HL-60 (cell line): ENCODE data around the gene WDR5B.

Experiments
- DNase-seq, 2 experiments: peaks; one replicate each; pipeline ENCODE4 v3.0.0-alpha.2; 2010 to 2020; ENCODE audit warnings: low read depth in 1 of 2, low spot score in 1 of 2
- H3K27ac ChIP-seq: fragments of 250-450 bp; sonication (Bioruptor Pico); replicated peaks from 2 replicates; pipeline ENCODE4 v1.5.1; 2020; ENCODE audit warnings: mild to moderate bottlenecking, moderate library complexity
- H3K27me3 ChIP-seq: fragments of 250-450 bp; sonication (Bioruptor Pico); 2 replicates; pipeline ENCODE4 v1.5.1; 2021; ENCODE audit warnings: mild to moderate bottlenecking, moderate library complexity; ENCODE audit not compliant: insufficient read depth, poor library complexity, severe bottlenecking
- H3K4me3 ChIP-seq: replicated peaks from 2 replicates; pipeline ENCODE4 v1.5.1; 2011; ENCODE audit warnings: mild to moderate bottlenecking, control low read depth, low read length; ENCODE audit not compliant: insufficient read depth
- CTCF ChIP-seq: IDR thresholded peaks from one replicate; pipeline ENCODE4 v1.5.1; 2011; ENCODE audit warnings: low read length, control low read depth, inconsistent platforms; ENCODE audit not compliant: insufficient read depth
- GABPA ChIP-seq: IDR thresholded peaks from 2 replicates; pipeline ENCODE4 v1.6.1; 2012; ENCODE audit warnings: low read depth
- POLR2AphosphoS5 ChIP-seq: IDR thresholded peaks from 2 replicates; pipeline ENCODE4 v1.6.1; 2012; ENCODE audit warnings: low read depth
- REST ChIP-seq: IDR thresholded peaks from 2 replicates; pipeline ENCODE4 v1.6.1; 2012; ENCODE audit warnings: low read depth; ENCODE audit not compliant: insufficient replicate concordance
- SPI1 ChIP-seq: IDR thresholded peaks from 2 replicates; pipeline ENCODE4 v1.6.1; 2012; ENCODE audit warnings: low read depth, mild to moderate bottlenecking, borderline replicate concordance

Gene WDR5B

DNA sequence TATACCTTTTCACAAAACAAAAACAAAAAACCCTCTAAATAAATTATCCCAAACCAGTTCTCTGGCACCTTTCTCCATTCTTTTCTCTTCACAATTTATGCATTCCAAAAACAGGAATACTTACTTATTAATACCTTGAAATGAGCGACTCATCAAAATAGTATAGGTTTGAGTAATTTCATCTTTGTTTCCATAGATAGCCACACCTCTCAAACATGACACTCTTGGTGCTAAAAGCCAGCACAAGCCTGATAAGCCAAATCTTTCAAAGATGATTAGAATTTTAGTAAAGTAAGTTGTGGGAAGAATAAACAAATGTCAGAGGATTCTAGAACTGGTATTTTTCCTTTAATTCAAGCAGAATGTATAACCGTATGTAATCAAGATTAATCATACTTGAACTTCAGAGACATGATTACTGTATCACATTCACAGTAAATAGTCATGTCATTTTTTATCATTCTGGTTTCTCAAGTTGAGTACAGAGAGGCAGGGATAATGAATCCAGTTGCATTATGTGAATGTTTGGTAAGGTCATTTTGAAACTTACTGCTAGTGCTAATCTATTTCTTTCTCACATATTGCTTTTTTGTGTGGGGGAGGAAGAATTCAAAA, 12.1 kb upstream of the WDR5B start:
- no peak for DNase-seq
- no peak overlapping the region for H3K4me3 ChIP-seq
- H3K27me3 ChIP-seq, result no peaks in the 10 kb centered on the region
- no peak overlapping the region for H3K27ac ChIP-seq
- TF ChIP-seq GABPA (no peak), SPI1 (no peak), POLR2AphosphoS5 (no peak), CTCF (no peak), REST (no peak)

- DNase-seq, result no peak
- no peak overlapping the region for H3K4me3 ChIP-seq
- no peak overlapping the region for H3K27ac ChIP-seq
- TF ChIP-seq POLR2AphosphoS5, result no peak
- TF ChIP-seq GABPA, result no peak
- TF ChIP-seq SPI1, result no peak
- no peak for TF ChIP-seq REST
- no peak for TF ChIP-seq CTCF
- H3K27me3 ChIP-seq, result no peaks in the 10 kb centered on the region
Measured at GRCh38 chr3:122421836-122422235, 6.0 kb upstream of the WDR5B start.

GRCh38 chr3:122421101-122421500, 5.2 kb upstream of the WDR5B start:
- no peaks in the 10 kb centered on the region for H3K27me3 ChIP-seq
- no peak overlapping the region for H3K27ac ChIP-seq
- no peak overlapping the region for H3K4me3 ChIP-seq
- TF ChIP-seq POLR2AphosphoS5 (no peak), REST (no peak), GABPA (no peak)
- DNase-seq, result no peak
